SIG-M5 (cell line): Measurements from ENCODE around the gene PRDM5.
A peak's percentile ranks its signal among the peaks of the same experiment; 100 is the strongest.

Source experiments
- DNase-seq: peaks from one replicate; lab custom pipeline; 2025; lab: John Stamatoyannopoulos, UW

The PRDM5 gene

GRCh38 chr4:120819805-120820437, 102.6 kb downstream of the PRDM5 start:
- no peak for DNase-seq

- DNase-seq, result no peak
These were observed 106.1 kb downstream of the PRDM5 start for GRCh38 chr4:120816296-120816965.

GRCh38 chr4:120815361-120815760, 107.2 kb downstream of the PRDM5 start:
- DNase-seq, result no peak

GRCh38 chr4:120814886-120815285, 107.6 kb downstream of the PRDM5 start:
- no peak for DNase-seq

- DNase-seq, result no peak
These were observed 110.3 kb downstream of the PRDM5 start for GRCh38 chr4:120812216-120812615.

- no peak for DNase-seq
These were observed 113.0 kb downstream of the PRDM5 start for GRCh38 chr4:120809518-120809917.

GRCh38 chr4:120808475-120809141, 113.9 kb downstream of the PRDM5 start:
- DNase-seq, result no peak

- no peak for DNase-seq
These were observed 121.3 kb downstream of the PRDM5 start for GRCh38 chr4:120801137-120801758.

GRCh38 chr4:120798570-120798969, 124.0 kb downstream of the PRDM5 start:
- DNase-seq, result no peak

- DNase-seq, result no peak
These were observed 126.3 kb downstream of the PRDM5 start for GRCh38 chr4:120796271-120796670.

GRCh38 chr4:120785202-120785601, 137.3 kb downstream of the PRDM5 start:
- DNase-seq, result no peak

- DNase-seq, result no peak
These were observed 145.1 kb downstream of the PRDM5 start for GRCh38 chr4:120777459-120777858.

- no peak for DNase-seq
These were observed 147.1 kb downstream of the PRDM5 start for GRCh38 chr4:120775431-120775830.

GRCh38 chr4:120773641-120774040, 148.9 kb downstream of the PRDM5 start:
- DNase-seq, result peak; percentile 3

- DNase-seq, result no peak
These were observed 150.6 kb downstream of the PRDM5 start for GRCh38 chr4:120771907-120772306.

- DNase-seq, result no peak
These were observed 151.6 kb downstream of the PRDM5 start for GRCh38 chr4:120770897-120771296.

GRCh38 chr4:120769227-120769626, 153.3 kb downstream of the PRDM5 start:
- no peak for DNase-seq

- no peak for DNase-seq
These were observed 157.3 kb downstream of the PRDM5 start for GRCh38 chr4:120765260-120765680.

- no peak for DNase-seq
These were observed 158.9 kb downstream of the PRDM5 start for GRCh38 chr4:120763650-120764049.

GRCh38 chr4:120761070-120761469, 161.5 kb downstream of the PRDM5 start:
- DNase-seq, result no peak

GRCh38 chr4:120760047-120760446, 162.5 kb downstream of the PRDM5 start:
- DNase-seq, result no peak

GRCh38 chr4:120755864-120756263, 166.7 kb downstream of the PRDM5 start:
- DNase-seq, result no peak

- no peak for DNase-seq
These were observed 167.9 kb downstream of the PRDM5 start for GRCh38 chr4:120754590-120754989.
